ENCODE data around the gene GCKR.

GRCh38 chr2:27501042-27501441, 4.4 kb downstream of the GCKR start:
- TF ChIP-seq SNAI2 (CRISPR knock-in tag; IDR thresholded peaks at IDR 0.05) (no peak), ZFP3 (CRISPR knock-in tag; IDR thresholded peaks at IDR 0.05) (no peak), ZNF70 (CRISPR knock-in tag; IDR thresholded peaks at IDR 0.05) (no peak), RARB (CRISPR knock-in tag; IDR thresholded peaks at IDR 0.05) (no peak), ESRRG (CRISPR knock-in tag; IDR thresholded peaks at IDR 0.05) (no peak), TCF4 (CRISPR knock-in tag; IDR thresholded peaks at IDR 0.05; ENCODE audit: borderline replicate concordance) (no peak), ZNF565 (CRISPR knock-in tag; conservative IDR thresholded peaks at IDR 0.05; ENCODE audit: low read depth) (no peak), TOX (CRISPR knock-in tag; IDR thresholded peaks at IDR 0.05; ENCODE audit: borderline replicate concordance) (no peak)
- TF ChIP-seq, protein P1, sequence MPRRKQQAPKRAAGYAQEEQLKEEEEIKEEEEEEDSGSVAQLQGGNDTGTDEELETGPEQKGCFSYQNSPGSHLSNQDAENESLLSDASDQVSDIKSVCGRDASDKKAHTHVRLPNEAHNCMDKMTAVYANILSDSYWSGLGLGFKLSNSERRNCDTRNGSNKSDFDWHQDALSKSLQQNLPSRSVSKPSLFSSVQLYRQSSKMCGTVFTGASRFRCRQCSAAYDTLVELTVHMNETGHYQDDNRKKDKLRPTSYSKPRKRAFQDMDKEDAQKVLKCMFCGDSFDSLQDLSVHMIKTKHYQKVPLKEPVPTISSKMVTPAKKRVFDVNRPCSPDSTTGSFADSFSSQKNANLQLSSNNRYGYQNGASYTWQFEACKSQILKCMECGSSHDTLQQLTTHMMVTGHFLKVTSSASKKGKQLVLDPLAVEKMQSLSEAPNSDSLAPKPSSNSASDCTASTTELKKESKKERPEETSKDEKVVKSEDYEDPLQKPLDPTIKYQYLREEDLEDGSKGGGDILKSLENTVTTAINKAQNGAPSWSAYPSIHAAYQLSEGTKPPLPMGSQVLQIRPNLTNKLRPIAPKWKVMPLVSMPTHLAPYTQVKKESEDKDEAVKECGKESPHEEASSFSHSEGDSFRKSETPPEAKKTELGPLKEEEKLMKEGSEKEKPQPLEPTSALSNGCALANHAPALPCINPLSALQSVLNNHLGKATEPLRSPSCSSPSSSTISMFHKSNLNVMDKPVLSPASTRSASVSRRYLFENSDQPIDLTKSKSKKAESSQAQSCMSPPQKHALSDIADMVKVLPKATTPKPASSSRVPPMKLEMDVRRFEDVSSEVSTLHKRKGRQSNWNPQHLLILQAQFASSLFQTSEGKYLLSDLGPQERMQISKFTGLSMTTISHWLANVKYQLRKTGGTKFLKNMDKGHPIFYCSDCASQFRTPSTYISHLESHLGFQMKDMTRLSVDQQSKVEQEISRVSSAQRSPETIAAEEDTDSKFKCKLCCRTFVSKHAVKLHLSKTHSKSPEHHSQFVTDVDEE (CRISPR knock-in tag; IDR thresholded peaks at IDR 0.05): no peak
- TF ChIP-seq, protein P2, sequence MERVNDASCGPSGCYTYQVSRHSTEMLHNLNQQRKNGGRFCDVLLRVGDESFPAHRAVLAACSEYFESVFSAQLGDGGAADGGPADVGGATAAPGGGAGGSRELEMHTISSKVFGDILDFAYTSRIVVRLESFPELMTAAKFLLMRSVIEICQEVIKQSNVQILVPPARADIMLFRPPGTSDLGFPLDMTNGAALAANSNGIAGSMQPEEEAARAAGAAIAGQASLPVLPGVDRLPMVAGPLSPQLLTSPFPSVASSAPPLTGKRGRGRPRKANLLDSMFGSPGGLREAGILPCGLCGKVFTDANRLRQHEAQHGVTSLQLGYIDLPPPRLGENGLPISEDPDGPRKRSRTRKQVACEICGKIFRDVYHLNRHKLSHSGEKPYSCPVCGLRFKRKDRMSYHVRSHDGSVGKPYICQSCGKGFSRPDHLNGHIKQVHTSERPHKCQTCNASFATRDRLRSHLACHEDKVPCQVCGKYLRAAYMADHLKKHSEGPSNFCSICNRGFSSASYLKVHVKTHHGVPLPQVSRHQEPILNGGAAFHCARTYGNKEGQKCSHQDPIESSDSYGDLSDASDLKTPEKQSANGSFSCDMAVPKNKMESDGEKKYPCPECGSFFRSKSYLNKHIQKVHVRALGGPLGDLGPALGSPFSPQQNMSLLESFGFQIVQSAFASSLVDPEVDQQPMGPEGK (CRISPR knock-in tag; IDR thresholded peaks at IDR 0.05; ENCODE audit: borderline replicate concordance): no peak

All from SK-N-SH treated with all-trans-retinoic acid at 6 μM for 48 hours (cell line).